Neuronal stem cell (in vitro differentiated cells): ENCODE data around the gene HESX1.

Source experiments
- DNase-seq: peaks from one replicate; pipeline ENCODE4 v3.0.0-alpha.2; 2013; ENCODE audit warnings: low spot score
- H2AFZ ChIP-seq: one replicate; pipeline ENCODE4 v1.6.1; 2013; ENCODE audit warnings: mild to moderate bottlenecking, low read length, inconsistent platforms
- H2AK5ac ChIP-seq: 2 replicates; pipeline ENCODE4 v1.6.1; 2013; ENCODE audit warnings: low read depth, mild to moderate bottlenecking, inconsistent platforms, low read length, moderate library complexity, mixed read lengths
- H2BK120ac ChIP-seq: 2 replicates; pipeline ENCODE4 v1.6.1; 2013; ENCODE audit warnings: low read depth, mild to moderate bottlenecking, inconsistent platforms, low read length, moderate library complexity, mixed read lengths
- H2BK12ac ChIP-seq: one replicate; pipeline ENCODE4 v1.6.1; 2013; ENCODE audit warnings: low read length, inconsistent platforms
- H2BK15ac ChIP-seq: 2 replicates; pipeline ENCODE4 v1.6.1; 2013; ENCODE audit warnings: mild to moderate bottlenecking, low read length, inconsistent platforms, mixed read lengths
- H2BK5ac ChIP-seq: one replicate; pipeline ENCODE4 v1.6.1; 2013; ENCODE audit warnings: inconsistent platforms, mild to moderate bottlenecking, low read length, moderate library complexity
- H3K14ac ChIP-seq: one replicate; pipeline ENCODE4 v1.6.1; 2013; ENCODE audit warnings: low read length, inconsistent platforms
- H3K18ac ChIP-seq: 2 replicates; pipeline ENCODE4 v1.6.1; 2013; ENCODE audit warnings: low read length, inconsistent platforms
- H3K23ac ChIP-seq: 2 replicates; pipeline ENCODE4 v1.6.1; 2013; ENCODE audit warnings: low read depth, mild to moderate bottlenecking, mixed read lengths, low read length, inconsistent platforms; ENCODE audit not compliant: poor library complexity
- H3K27ac ChIP-seq: replicated peaks from 3 replicates; pipeline ENCODE4 v1.5.1; 2013; ENCODE audit warnings: low read length, inconsistent platforms
- H3K27me3 ChIP-seq, 3 experiments: 2 replicates each; pipeline ENCODE4 v1.6.1; 2013; ENCODE audit warnings: low read length in 3 of 3, mild to moderate bottlenecking in 2 of 3, inconsistent platforms in 1 of 3, low read depth in 1 of 3, mixed read lengths in 1 of 3, moderate library complexity in 1 of 3; ENCODE audit not compliant: control insufficient read depth in 3 of 3, insufficient read depth in 3 of 3
- H3K36me3 ChIP-seq, 2 donors: replicated peaks in 1 of 2; 2 replicates each; pipeline ENCODE4 v1.6.1; 2013; ENCODE audit warnings: low read length in 2 of 2; ENCODE audit not compliant: control insufficient read depth in 2 of 2, insufficient read depth in 2 of 2
- H3K4ac ChIP-seq: 2 replicates; pipeline ENCODE4 v1.6.1; 2013; ENCODE audit warnings: inconsistent platforms, mild to moderate bottlenecking, low read length, moderate library complexity
- H3K4me1 ChIP-seq, 2 donors: 1 replicate in 1 of 2; 2 replicates in 1 of 2; pipeline ENCODE4 v1.6.1; 2013; ENCODE audit warnings: low read length in 2 of 2, low read depth in 1 of 2; ENCODE audit not compliant: control insufficient read depth in 2 of 2, insufficient read depth in 1 of 2
- H3K4me2 ChIP-seq: one replicate; pipeline ENCODE4 v1.6.1; 2013; ENCODE audit warnings: mild to moderate bottlenecking, low read length, inconsistent platforms; ENCODE audit not compliant: insufficient read depth, poor library complexity, severe bottlenecking
- H3K4me3 ChIP-seq, 2 donors: 2 replicates each; pipeline ENCODE4 v1.5.1; 2013; ENCODE audit warnings: low read length in 2 of 2, mild to moderate bottlenecking in 2 of 2, inconsistent platforms in 1 of 2, moderate library complexity in 1 of 2
- H3K79me1 ChIP-seq: one replicate; pipeline ENCODE4 v1.6.1; 2013; ENCODE audit warnings: low read depth, mild to moderate bottlenecking, inconsistent platforms, low read length, moderate library complexity
- H3K9ac ChIP-seq: one replicate; pipeline ENCODE4 v1.6.1; 2013; ENCODE audit warnings: mild to moderate bottlenecking, low read depth, low read length, inconsistent platforms; ENCODE audit not compliant: poor library complexity
- H3K9me3 ChIP-seq, 2 donors: replicated peaks in 1 of 2; 2 replicates each; pipeline versions ENCODE3 to v1.6.1; 2013; ENCODE audit warnings: low read length in 2 of 2, mild to moderate bottlenecking in 2 of 2, inconsistent platforms in 1 of 2, low read depth in 1 of 2, mixed read lengths in 1 of 2, moderate library complexity in 1 of 2; ENCODE audit not compliant: control insufficient read depth in 2 of 2, insufficient read depth in 1 of 2
- H4K8ac ChIP-seq: one replicate; pipeline ENCODE4 v1.6.1; 2013; ENCODE audit warnings: low read depth, mild to moderate bottlenecking, inconsistent platforms, low read length, moderate library complexity
- H4K91ac ChIP-seq: one replicate; pipeline ENCODE4 v1.6.1; 2013; ENCODE audit warnings: low read length, low read depth, mild to moderate bottlenecking, inconsistent platforms; ENCODE audit not compliant: poor library complexity
- WGBS, 2 donors: extraction: QIAGEN DNeasy Blood & Tissue Kit; methylation state at CpG; one replicate each; pipeline ENCODE4 v1.1.7; 2013; ENCODE audit warnings: missing lambda C conversion rate in 2 of 2, mixed read lengths in 1 of 2; ENCODE audit not compliant: insufficient read length in 2 of 2, insufficient replicate concordance in 1 of 2; ENCODE audit errors: extremely low coverage in 2 of 2; 5-methylcytosine and 5-hydroxymethylcytosine counted together

HESX1 gene

DNA sequence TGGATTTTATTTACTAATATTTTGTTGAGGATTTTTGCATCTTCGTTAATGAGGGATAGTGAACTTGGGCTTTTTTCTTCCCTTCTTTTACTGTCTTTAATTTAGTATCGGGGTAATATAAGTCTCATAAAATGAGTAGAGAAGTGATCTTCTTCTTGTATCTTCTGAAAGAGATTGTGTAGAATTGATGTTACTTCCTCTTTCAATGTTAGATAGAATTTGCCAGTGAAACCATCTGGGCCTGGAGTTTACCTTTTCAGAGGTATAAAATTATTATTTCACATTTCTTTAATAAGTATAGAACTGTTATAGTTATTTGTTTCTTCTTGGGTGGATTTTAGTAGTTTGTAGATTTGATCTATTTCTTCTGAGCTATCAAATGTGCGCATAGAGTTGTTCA, 7.8 kb downstream of the HESX1 start:
- Histone ChIP-seq H3K4ac (no peak overlapping the region), H3K4me1 (peaks cover 0 to 5% of the 10 kb centered on the region in 2 donors), H2BK120ac (no peak overlapping the region), H4K91ac (no peak overlapping the region), H3K14ac (no peak overlapping the region), H4K8ac (no peak overlapping the region), H3K4me3 (no peak overlapping the region), H3K27me3 (no peaks in the 10 kb centered on the region), H2AFZ (no peak overlapping the region), H3K23ac (no peak overlapping the region), H3K4me2 (no peak overlapping the region), H3K36me3 (no peaks in the 10 kb centered on the region), H2AK5ac (no peak overlapping the region), H3K27ac (no peak overlapping the region), H2BK5ac (no peak overlapping the region), H3K18ac (no peak overlapping the region), H2BK12ac (no peak overlapping the region), H3K9me3 (no peaks in the 10 kb centered on the region), H3K79me1 (no peaks in the 10 kb centered on the region), H2BK15ac (no peak overlapping the region), H3K9ac (no peak overlapping the region)
- no CpG with 5 or more reads among the region's 3 CpGs for WGBS, 2 donors
- DNase-seq = no peak

DNA sequence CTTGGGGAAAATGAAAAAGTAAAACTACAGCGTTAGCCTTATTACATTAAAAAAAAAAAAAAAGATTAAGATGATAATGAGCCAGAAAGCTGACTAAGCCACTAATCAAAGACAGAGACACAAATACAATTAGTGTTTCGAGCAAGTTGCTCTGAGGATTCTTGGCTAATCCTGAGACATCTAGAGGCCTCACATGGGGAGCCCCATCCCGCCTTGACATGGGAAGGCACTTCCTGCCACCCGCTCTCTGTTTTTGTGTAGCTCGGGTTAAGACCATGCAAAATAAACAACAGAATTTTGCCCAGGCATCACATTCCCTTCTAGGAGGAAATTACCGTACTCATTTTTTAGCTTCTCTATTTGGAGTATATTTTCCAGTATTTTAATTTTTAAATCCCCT, 15.3 kb downstream of the HESX1 start:
- no peak overlapping the region for H3K23ac ChIP-seq
- H3K4me3 ChIP-seq = no peak overlapping the region
- peaks cover 0 to 9% of the 10 kb centered on the region in 2 donors for H3K4me1 ChIP-seq
- peak overlapping the region; percentile 71 for H2AFZ ChIP-seq
- H3K27me3 ChIP-seq = peaks cover 0 to 1% (median 0%) of the 10 kb centered on the region in 3 experiments
- peaks cover 2% of the 10 kb centered on the region for H3K79me1 ChIP-seq
- no CpG with 5 or more reads among the region's 6 CpGs for WGBS, 2 donors
- no peak overlapping the region for H2BK120ac ChIP-seq
- H3K14ac ChIP-seq = no peak overlapping the region
- H4K91ac ChIP-seq = no peak overlapping the region
- H3K18ac ChIP-seq = no peak overlapping the region
- DNase-seq = no peak
- no peak overlapping the region for H3K9ac ChIP-seq
- no peak overlapping the region for H2BK15ac ChIP-seq
- no peak overlapping the region for H3K4ac ChIP-seq
- H2BK5ac ChIP-seq = no peak overlapping the region
- no peak overlapping the region for H2BK12ac ChIP-seq
- no peak overlapping the region for H2AK5ac ChIP-seq
- no peak overlapping the region for H4K8ac ChIP-seq
- no peak overlapping the region for H3K27ac ChIP-seq
- no peak overlapping the region for H3K4me2 ChIP-seq
- no peaks in the 10 kb centered on the region for H3K36me3 ChIP-seq
- peaks cover 0 to 9% of the 10 kb centered on the region in 2 donors for H3K9me3 ChIP-seq

DNA sequence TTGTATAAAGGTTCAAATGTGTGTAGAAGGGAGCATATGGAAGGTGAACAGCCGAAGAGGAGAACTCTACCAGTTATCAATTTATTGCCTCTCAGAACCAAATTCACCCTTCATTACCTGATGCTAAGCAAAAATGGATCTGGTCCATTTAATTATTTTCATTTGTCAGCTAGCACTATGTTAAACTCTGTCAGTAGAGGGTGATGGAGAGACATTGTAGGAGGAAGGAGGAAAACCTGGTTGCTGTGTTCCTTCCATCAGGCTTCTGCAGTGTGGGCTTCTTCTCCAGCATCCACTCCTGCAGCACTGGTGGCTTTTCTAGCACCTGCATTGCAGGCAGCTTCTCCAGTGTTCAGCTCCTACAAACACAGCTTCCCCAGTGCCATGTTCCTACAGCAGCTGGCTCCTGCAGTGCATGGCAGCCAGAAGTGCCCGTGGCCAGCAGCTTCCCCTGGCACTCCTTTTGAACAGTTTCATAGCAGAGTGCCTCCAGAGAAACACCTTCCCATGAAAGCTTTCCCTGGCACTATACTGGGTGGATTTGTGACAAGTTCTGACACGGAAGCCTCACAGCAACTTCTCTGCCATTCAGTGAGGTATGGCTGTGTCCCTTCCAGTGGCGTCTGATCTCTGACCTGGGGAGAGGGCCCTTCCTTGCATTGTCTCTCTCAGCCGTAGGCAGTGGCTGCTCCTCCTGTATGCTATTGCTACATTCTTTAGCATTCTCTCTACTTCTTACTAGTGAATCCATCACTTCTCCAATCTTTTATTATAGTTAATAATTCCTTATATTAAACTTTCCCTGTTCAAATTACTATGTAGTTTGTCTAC, 20.0 kb downstream of the HESX1 start:
- no peak overlapping the region for H3K4ac ChIP-seq
- peak overlapping the region; percentile 35 for H2BK15ac ChIP-seq

DNA sequence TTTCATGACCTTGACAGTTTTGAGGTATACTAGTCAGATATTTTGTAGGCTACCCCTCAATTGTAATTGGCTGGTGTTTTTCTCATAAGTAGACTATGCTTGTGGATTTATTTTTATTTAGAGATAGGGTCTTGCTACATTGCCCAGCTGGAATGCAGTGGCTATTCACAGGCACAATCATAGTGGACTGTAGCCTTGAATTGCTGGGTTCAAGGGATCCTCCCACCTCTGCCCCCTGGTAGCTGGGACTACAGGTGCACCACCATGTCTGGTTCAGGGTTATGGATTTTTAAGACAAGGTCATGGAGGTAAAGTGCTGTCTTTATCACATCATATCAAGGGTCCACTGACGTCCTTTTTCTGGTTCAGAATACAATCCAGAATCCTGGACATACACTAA, 23.7 kb downstream of the HESX1 start:
- Histone ChIP-seq H3K4me1 (peaks cover 0 to 4% of the 10 kb centered on the region in 2 donors), H2BK12ac (no peak overlapping the region), H2AFZ (no peak overlapping the region), H3K4ac (no peak overlapping the region), H3K18ac (no peak overlapping the region), H3K27me3 (peaks cover 0 to 22% (median 0%) of the 10 kb centered on the region in 3 experiments), H3K4me2 (no peak overlapping the region), H3K4me3 (no peak overlapping the region), H2BK15ac (no peak overlapping the region), H2BK5ac (no peak overlapping the region), H4K8ac (no peak overlapping the region), H3K23ac (no peak overlapping the region), H3K9me3 (no peaks in the 10 kb centered on the region), H2AK5ac (no peak overlapping the region), H3K9ac (no peak overlapping the region), H3K79me1 (no peaks in the 10 kb centered on the region), H3K36me3 (no peaks in the 10 kb centered on the region), H4K91ac (no peak overlapping the region), H2BK120ac (no peak overlapping the region), H3K27ac (no peak overlapping the region), H3K14ac (no peak overlapping the region)
- no CpG with 5 or more reads among the region's 1 CpG for WGBS, 2 donors
- DNase-seq = no peak

More for the DNA sequence above, 20.0 kb downstream of the HESX1 start:
- Histone ChIP-seq H2AK5ac (peak overlapping the region; percentile 30), H2BK120ac (no peak overlapping the region), H2BK5ac (no peak overlapping the region), H3K18ac (peak overlapping the region; percentile 82), H3K4me1 (peaks cover 0 to 7% of the 10 kb centered on the region in 2 donors), H4K91ac (no peak overlapping the region), H3K4me3 (no peak overlapping the region), H3K4me2 (no peak overlapping the region), H3K27ac (no peak overlapping the region), H3K14ac (no peak overlapping the region), H4K8ac (no peak overlapping the region), H3K36me3 (no peaks in the 10 kb centered on the region), H3K27me3 (peaks cover 0 to 1% (median under 1%) of the 10 kb centered on the region in 3 experiments), H3K23ac (no peak overlapping the region), H3K9me3 (peaks cover 0 to 9% of the 10 kb centered on the region in 2 donors), H3K9ac (no peak overlapping the region), H3K79me1 (peaks cover 2% of the 10 kb centered on the region), H2AFZ (peak overlapping the region; percentile 26), H2BK12ac (peak overlapping the region; percentile 85)
- DNase-seq = no peak
- WGBS, 2 donors = no CpG with 5 or more reads among the region's 5 CpGs
